ENCODE data around the gene UCKL1.

UCKL1 gene

GRCh38 chr20:63958964-63959698 is 2.9 kb upstream of the UCKL1 start:
- no peak for FAIRE-seq

GRCh38 chr20:63958471-63958870 is 2.3 kb upstream of the UCKL1 start:
- FAIRE-seq: no peak

DNA sequence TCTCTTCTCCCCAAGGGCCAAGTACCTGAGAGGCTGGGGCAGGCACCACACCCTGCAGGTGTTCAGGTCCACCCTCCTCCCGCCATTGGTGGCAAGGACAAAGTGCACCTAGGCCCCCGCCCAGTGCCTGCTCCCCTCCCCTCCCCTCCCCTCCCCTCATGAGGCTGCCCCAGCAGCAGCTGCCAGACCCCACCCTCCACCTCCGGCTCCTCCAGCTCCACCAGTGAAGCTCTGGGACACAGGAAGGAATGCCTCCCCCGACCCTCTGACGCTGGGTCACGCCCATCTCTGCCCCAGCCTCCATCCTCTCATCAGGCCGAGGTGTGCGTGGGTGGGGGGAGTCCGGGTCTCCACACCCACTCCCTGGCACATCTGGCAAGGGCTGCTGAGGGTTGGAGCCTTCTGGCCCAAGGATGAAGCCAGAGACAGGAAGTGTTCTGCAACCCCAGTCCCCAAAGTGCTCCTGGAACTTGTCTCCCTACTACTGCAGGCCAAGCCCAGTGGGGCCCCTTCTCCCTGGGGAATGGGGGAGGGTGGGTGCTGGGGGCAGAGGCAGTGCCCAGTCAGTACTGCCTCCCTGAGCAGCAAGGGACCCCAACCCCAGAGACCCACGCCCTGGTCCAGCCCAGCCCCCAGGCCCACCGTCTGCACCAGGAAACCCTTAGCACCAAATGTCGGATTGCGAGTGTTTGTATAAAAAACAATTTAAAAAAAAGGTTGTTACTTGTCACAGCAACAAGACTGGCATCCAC is 1.6 kb upstream of the UCKL1 start:
- FAIRE-seq: no peak

DNA sequence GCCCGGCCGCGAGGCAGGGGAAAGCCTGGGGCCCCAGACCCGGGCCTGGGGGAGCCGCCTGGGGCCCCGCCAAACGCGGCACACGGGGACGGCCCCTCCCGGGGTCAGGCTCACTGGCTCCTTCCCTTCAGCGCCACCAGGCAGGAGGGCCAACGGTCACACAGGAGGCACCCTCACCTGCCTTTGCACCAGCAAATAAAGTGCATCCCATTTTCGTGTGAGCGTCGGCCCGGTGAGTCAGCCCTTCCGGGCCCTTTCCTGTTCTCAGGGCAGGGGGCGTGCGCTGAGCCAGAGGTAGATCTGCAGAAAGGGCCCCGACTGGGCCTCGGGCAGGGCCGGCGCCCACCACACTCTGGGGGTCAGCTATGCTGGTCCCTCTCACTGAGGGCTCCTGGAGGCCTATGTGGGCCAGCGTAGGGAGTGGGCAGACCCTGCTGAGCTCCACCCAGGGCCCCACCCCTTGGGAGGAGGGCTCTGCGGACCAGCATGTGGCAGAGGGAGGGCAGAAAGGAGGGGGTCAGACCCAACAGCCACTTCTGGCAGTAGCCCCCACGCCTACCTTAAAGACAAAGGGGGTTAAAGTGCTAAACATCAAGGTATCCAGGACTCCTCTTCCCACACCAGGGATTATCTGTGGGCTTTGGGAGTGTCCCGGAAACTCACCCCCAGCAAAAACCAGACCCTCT is 931 bp upstream of the UCKL1 start:
- FAIRE-seq: no peak

DNA sequence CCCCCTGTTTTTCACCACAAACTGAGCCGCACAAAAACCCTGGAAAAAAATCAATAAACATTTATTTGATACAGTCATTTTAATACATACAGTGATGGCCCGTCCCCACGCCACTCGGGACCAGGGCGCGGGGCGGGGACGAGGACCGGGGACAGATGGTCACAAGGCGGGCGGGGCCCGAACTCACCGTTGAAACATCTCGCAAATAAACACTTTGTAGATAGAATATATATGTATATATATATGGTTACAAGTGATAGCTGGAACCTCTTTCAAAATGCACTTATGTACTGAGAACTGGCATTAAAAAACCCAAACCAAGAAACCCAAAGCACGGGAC is 418 bp upstream of the UCKL1 start:
- no peak for FAIRE-seq

DNA sequence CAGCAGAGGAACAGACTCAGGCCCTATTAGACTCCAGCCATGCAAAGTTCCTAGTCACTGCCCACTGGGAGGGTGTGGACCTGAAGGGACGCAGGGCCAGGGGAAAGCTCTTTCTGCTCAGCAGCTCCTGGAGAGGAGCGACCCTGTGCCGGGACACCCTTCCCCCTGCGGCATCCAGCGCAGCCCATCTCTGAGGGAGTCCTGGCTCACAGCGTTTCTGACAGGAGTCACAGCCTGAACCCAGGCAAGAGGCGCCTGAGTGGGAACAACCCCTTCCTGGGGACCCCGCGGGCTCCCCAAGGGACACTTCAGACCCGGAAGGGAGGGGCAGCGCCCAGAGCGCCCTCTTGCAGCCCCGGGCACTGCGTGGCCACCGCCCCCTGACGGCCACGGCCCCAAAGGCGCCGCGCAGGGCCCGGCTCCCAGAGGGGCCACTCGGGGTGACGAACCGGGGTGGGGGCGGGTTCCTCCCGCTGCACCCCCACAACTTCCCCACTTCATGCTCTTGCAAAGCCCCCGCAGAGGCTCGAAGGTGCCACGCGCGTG is 862 bp downstream of the UCKL1 start:
- FAIRE-seq: no peak

GRCh38 chr20:63953764-63954429 is 2.3 kb downstream of the UCKL1 start:
- no peak for FAIRE-seq

GRCh38 chr20:63952769-63953168 is 3.4 kb downstream of the UCKL1 start:
- FAIRE-seq: no peak

GRCh38 chr20:63952210-63952535 is 4.0 kb downstream of the UCKL1 start:
- FAIRE-seq: no peak

- no peak for FAIRE-seq
Observed at GRCh38 chr20:63951398-63952209, 4.6 kb downstream of the UCKL1 start.

DNA sequence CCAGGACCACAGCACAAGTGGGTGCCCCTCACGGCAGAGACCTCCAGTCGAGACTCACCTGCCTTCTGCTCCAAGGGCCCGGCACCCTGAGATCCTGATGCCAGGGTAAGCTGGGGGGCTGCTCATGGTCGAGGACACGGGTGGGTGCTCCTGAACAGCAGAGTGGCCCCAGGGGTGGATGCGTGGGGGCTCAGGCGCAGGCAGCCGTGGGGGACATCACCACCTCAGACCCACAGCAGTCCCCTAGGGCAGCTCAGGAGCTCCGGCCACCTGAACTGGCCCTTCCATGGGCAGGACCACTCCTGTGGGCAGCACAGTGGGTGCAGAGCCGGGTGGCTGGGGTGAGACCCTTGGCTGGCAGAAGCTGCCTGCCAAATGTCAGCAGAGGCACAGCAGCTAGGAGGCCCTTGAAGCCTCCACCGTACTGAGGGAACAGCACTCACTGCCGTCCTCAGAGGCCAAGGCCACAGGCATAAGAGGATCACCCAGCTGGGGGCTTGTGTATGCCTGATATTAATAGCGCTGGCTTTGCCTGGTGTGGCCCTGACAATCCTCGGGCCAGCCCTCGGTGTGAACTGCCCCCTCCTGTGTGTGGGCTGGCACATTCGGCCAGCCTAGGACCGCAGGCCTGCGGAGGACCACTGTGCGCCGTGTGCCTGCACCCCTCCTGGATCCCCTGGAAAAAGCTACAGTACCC is 5.4 kb downstream of the UCKL1 start:
- FAIRE-seq: no peak

- no peak for FAIRE-seq
Observed at GRCh38 chr20:63947638-63948456, 8.4 kb downstream of the UCKL1 start.

DNA sequence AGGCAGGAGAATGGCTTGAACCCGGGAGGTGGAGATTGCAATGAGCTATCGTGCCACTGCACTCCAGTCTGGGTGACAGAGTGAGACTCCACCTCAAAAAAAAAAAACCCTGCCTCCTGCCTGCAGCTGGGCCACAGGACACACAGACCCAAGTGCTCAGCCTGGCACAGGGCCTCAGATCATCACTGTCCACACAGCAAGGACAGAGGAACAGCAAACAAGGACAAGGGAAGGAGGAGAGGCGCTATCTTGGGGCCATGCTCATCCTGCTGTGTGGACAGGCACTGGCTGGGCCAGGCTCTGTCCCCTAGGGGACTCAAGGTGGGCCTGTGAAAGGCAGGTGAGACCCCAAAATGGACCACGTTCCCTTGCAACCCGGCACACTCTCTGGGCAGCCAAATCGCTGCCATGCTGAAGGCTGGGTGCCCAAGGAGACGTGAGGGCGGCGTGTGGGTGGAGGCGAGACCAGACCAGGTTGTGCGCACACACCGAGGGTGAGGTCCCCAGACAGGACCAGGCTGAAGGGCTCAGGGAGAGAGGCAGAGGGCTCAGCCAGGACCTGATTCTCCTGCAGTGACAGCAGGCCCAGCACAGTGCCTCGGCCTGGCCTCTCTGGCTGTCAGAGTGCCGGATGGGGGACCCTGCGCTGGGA is 9.1 kb downstream of the UCKL1 start:
- FAIRE-seq: no peak

- no peak for FAIRE-seq
Observed at GRCh38 chr20:63945921-63946920, 10.0 kb downstream of the UCKL1 start.

DNA sequence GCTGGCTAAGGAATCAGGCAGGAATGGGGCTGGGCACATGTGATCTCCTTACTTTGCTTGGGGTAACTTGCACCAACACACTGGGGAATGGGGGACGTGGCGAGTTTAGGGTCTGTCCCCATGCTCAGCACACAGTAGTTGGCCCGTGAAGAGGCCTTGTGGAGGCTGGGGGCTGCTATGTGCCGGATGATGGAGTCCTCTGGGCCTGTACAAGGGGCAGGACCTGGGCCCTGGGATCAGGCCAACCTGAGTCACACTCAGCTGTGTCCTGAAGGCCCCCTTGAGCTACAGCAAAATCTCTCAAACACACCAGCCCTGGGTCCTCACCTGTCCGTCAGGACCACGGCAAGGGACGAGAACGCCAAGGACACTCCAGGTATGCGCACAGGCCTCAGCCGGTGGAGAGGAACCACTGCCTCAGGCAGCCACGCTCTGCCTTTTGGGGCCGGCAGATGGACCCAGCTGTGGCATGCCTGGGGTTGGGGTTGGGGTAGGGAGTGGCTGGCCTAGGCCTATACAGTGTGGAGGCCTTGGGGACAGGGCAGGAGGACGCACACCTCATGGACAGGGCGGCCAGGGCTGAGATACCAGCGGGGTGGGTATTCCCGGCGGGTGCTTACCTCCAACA is 11.1 kb downstream of the UCKL1 start:
- FAIRE-seq: no peak

DNA sequence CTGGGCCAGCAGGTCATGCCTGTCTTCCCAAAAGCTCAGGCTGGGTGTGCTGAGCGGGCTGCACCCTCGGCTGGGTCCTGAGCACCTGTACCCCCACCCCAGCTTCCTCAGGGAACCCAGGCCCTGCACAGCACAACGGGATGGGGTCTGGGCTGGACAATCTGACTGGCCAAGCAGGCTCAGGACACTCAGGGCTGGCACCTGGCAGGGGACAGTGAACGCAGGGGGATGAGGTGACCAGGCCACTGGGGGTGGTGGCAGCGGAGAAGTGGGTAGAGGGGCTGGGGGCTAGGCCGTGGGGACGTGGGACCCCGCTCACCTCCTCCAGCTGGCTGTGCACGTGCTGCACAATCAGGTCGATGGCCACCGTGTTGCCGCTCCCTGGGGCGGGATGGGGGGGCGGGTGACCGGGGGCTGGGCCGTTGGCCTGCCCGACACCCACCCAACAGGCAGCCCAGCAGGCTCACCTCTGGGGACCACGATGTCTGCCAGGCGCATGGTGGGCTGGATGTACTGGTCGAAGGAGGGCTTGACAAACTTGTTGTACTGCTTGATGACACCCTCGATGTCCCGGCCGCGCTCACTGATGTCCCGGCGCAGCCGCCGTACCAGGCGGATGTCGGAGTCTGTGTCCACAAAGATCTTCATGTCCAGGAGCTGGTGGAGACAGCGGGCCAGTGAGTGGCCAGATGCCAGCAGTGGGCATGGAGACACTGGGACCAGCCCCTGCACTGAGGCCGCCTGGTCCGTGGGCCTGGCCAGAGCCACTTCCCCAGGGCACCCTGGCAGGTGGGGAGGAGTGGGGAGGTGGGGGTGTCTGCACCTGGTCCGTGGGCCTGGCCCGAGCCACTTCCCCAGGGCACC is 11.9 kb downstream of the UCKL1 start:
- no peak for FAIRE-seq

DNA sequence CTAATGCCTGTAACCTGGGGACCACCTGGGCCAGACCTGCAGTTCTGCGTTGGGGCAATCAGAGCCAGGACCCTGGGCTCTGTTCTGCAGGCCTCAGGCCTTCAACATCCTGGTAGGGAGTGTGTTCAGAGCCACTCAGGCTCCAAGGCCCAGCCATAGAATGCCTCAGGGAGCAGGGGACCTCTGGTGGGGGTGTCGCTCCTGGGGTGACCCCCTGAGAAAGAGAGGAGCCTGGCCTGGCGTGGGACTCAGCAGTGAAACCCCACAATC is 12.5 kb downstream of the UCKL1 start:
- FAIRE-seq: no peak
